GM18498 (cell line): ENCODE measurements around the gene TBCK.
"Not testable (repeated sequence)": the region's sequence is repeated elsewhere in the genome, so short reads cannot be mapped to it uniquely, and the experiment has no call there.

Source experiments
- ATAC-seq: cut with Tn5 transposase; IDR thresholded peaks from one replicate; pipeline ENCODE4 v1.9.1; 2021; ENCODE audit warnings: mild to moderate bottlenecking, moderate library complexity; ENCODE audit not compliant: unreplicated experiment

Gene TBCK

GRCh38 chr4:106321814-106322213 is 5.8 kb upstream of the TBCK start:
- ATAC-seq, result not testable (repeated sequence)

- not testable (repeated sequence) for ATAC-seq
Observed at GRCh38 chr4:106321168-106321567, 5.2 kb upstream of the TBCK start.

GRCh38 chr4:106320235-106320634 is 4.2 kb upstream of the TBCK start:
- ATAC-seq, result no peak

- ATAC-seq, result no peak
Observed at GRCh38 chr4:106318511-106318910, 2.5 kb upstream of the TBCK start.

GRCh38 chr4:106317815-106318214 is 1.8 kb upstream of the TBCK start:
- no peak for ATAC-seq

GRCh38 chr4:106316773-106317409 is 882 bp upstream of the TBCK start:
- peak; percentile 0 for ATAC-seq

- peak; percentile 31 for ATAC-seq
Observed at GRCh38 chr4:106315476-106315967, 487 bp downstream of the TBCK start.

GRCh38 chr4:106314960-106315359 is 1.0 kb downstream of the TBCK start:
- no peak for ATAC-seq

GRCh38 chr4:106312997-106313522 is 2.9 kb downstream of the TBCK start:
- no peak for ATAC-seq

GRCh38 chr4:106312377-106312776 is 3.6 kb downstream of the TBCK start:
- ATAC-seq, result no peak

GRCh38 chr4:106306561-106306960 is 9.4 kb downstream of the TBCK start:
- no peak for ATAC-seq

GRCh38 chr4:106305435-106306055 is 10.5 kb downstream of the TBCK start:
- no peak for ATAC-seq

GRCh38 chr4:106304632-106305031 is 11.4 kb downstream of the TBCK start:
- ATAC-seq, result no peak

- no peak for ATAC-seq
Observed at GRCh38 chr4:106303548-106304281, 12.3 kb downstream of the TBCK start.

GRCh38 chr4:106302062-106302438 is 14.0 kb downstream of the TBCK start:
- ATAC-seq, result no peak

GRCh38 chr4:106301393-106302061 is 14.5 kb downstream of the TBCK start:
- ATAC-seq, result no peak

- ATAC-seq, result no peak
Observed at GRCh38 chr4:106299977-106300376, 16.0 kb downstream of the TBCK start.

GRCh38 chr4:106297245-106298035 is 18.6 kb downstream of the TBCK start:
- ATAC-seq, result no peak

- no peak for ATAC-seq
Observed at GRCh38 chr4:106294062-106294461, 21.9 kb downstream of the TBCK start.

GRCh38 chr4:106291678-106292077 is 24.3 kb downstream of the TBCK start:
- ATAC-seq, result no peak
